Left colon (tissue), 2 donors: ENCODE results near the gene RARG. TPM values are rescaled to one million over a fixed set of nuclear protein-coding genes. Genes with fewer than 3 reads are reported as not detected.

Experiments used
- ATAC-seq: fragments of 200-7000 bp; cut with Tn5 transposase; one replicate; pipeline ENCODE4 v1.9.1; 2020; ENCODE audit warnings: mild to moderate bottlenecking, moderate library complexity
- DNase-seq, 2 donors: peaks; one replicate each; pipeline ENCODE4 v3.0.0-alpha.2; 2020
- intact Hi-C, 2 donors: fragments of 100-400 bp; cut with DNase I in 1 of 2; cut with micrococcal nuclease in 1 of 2; formaldehyde crosslinking; loops; one replicate each; pipeline versions ENCODE4 v1.11.2 to v1.14.0; 2022; cut with DNase I, micrococcal nuclease
- total RNA-seq, 2 donors: library from RNA; stranded (reverse); fragmentation: NEBNext Ultra II Directional; extraction: Animal tissue kit (Norgen Biotek cat#: 25700); gene quantifications; one replicate each; pipeline ENCODE4 v1.2.1, GENCODE V29; 2021
- donor health status: DM: no; HTN: no; CAD: no.
- donor health status: DM: yes; HTN: yes; CAD: no.

RARG gene
- total RNA-seq, 2 donors from 2014 or later = 10.2 to 12.3 TPM

DNA sequence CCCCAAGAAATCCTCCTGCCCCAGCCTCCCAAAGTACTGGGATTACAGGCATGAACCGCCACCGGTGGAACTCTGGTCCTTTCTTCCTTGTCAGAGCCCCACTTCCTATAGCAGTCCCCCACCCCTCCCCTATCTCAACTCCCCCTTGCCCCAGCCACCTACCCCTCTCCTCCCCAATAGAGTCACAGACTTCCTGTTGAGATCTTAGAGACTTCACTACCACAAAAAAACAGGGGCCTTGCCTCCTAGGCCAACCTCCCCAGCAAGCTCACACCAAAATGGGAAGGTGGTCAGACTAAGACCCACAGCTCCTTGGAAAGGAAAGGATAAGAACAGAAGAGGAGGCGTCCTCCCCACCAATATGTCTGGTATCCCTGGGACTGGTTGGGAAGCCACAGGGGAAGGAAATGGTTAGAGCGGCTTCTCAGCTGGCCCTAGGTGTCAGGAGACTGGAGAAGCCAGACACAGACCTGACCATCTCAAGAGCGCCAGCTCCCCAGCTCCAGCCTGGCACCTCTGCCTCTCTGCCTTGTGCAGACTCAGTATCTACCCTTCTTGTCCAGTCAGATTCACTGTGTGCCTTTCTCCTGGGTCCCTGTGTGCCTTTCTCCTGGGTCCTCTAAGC is 33.4 kb downstream of the RARG start:
- DNase-seq (no peak), ATAC-seq (no peak)
- intact Hi-C loops = loop anchor here in 1 of 2 donors (10.0 kb wide), 1 partner anchor 134 kb away; no protein-coding TSS in a partner anchor

DNA sequence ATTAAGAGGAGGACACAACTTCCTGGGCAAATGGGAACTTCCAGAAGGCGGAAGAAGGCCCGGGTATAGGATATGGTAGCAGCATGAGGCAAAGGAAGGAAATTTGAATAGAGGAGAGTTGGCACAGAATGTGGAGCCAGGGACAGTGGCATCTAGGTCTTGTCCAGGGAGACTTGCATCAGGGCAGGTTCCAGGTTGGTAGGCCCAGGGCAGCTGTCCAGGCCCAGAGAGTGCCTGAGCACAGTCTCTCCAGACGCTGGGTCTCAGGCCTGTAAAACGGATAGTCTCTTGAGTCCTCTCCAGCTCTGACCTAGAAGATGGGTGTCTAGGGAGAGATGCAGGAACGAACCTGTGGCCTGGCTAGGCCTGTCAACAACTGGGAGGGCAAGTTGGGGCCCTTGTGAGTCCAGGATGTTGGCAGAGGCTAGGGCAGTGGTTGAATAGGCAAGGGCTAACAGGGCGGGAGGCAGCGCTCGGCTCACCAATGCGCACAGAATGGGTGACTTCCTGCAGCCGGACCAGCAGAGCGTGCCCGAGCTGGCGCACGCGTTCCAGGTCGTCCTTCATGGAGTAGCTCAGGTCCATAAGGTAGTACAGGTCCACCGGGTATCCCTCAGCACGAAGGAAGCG is 34.9 kb downstream of the RARG start:
- intact Hi-C loops = loop anchor here in 1 of 2 donors (10.0 kb wide), 1 partner anchor 132 kb away; no protein-coding TSS in a partner anchor
- ATAC-seq = no peak
- no peak for DNase-seq

DNA sequence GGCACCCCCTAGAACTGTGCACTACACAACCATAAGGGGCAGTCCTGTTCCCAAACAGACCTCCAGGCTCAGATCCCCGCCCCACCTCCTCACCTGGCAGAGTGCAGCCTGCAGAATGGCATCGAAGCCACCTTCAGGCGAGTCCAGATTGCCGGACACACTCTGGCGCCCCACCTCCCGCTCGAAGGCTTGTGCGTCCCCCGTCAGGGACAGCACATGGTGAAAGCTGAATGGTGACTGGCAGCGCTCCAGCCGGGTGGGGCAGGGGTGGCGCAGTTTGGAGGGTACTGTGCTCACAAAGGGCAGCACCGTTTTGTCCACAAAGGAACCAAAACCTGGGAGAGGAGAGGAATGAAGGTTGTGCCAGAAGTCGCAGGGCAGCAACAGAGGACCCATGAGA is 35.5 kb downstream of the RARG start:
- intact Hi-C loops = loop anchor here in 1 of 2 donors (10.0 kb wide), 1 partner anchor 132 kb away; no protein-coding TSS in a partner anchor
- no peak for ATAC-seq
- DNase-seq = no peak

DNA sequence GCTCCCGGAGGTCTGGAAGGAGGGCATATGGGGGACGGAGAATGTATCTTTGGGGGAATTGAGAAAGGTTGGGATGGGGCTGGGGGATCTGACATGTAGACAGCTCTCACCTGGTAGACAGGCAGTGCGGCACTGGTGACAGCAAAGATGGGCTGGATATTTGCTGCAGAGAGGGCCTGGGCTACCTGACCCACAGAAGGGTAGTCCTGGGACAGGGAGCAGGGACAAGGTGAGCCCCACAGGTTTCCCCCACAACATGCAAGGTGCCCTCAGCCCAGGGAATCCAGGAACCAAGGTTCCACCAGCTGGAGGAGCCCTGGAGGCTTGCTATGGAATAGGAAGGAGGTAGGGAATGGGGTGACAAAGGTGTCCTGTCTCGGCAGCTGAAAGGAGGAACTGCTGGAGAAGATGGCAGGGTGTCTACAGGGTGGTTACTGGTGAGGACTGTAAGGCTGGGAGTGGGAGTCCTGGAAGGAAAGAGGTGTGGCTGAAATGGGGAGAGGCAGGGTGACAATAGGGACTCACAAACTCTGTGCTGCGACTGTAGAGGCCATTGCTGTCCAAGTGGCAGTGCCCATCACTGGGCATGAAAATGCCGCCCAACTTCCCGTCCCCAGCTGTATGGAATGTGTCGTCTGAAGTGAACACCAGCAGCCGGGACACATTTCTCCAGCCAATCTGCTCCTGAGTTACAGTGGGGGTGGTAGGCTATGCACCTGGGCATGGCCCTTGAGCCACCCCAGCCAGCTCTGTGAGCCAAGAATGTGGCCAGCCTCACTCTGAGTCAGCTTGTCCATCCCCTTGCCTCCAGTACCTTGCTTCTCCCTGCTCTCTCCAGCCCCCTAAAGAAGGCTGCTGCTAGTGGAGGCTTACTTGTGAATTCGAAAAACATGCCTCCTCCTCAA is 36.2 kb downstream of the RARG start:
- intact Hi-C loops = loop anchor here in 1 of 2 donors (10.0 kb wide), 1 partner anchor 131 kb away; no protein-coding TSS in a partner anchor
- DNase-seq (no peak), ATAC-seq (no peak)

DNA sequence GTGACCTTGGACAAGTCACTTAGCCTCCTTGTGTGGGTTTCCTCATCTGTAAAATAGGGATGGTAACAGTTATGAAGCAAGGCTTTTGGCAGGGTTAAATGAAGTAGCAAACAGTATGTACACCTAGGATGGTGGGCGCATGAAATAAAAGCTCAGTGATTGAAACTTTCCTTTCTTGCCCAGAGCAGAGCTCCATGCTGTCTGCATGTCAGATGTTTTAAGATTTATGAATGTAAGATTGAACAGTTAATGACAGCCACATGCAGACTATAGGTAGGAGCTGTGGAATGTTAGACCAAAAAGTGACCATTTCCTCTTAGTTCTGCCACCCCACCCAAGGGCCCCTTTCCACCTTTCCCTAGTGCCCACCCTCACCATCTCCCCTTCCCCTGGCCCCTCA is 37.0 kb downstream of the RARG start:
- no peak for ATAC-seq
- intact Hi-C loops = loop anchor here in 1 of 2 donors (5.0 to 10.0 kb wide), 2 partner anchors 38 to 130 kb away; no protein-coding TSS in a partner anchor
- no peak for DNase-seq

DNA sequence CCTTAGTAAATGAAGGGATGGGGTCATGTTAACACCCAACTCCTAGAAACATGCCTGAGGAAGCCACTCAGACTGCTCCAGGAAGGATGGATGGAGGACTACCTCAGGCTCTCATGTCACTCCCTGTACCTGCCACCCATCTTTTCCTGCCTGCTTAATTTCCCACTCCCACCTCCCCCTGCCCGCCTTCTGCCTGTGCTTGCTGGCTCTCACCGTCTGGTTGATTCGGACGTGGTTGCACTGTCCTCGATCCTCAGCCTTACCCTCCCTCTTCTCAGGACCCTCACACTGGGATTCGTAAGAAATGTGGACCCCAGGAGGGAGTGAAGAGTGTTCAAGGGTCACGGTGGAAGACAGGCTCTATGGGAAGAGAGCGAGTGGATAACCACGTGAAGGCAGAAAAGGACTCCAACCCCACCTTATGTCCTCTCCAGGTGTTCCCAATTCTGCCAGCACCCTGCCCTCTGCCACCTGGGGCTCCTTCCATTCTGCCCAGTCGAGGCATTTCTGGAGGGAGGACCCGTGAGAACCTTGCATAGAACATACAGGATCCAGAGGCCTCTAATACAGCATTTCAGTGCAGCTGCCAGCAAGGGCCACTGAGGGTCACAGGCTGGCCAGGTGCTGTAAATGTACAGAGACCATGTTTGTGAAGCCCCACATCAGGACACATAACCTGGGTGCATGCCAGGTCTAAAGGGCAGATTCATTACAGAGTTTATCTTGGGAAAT is 37.9 kb downstream of the RARG start:
- DNase-seq (no peak), ATAC-seq (no peak)
- intact Hi-C loops = loop anchor here in 1 of 2 donors (5.0 to 10.0 kb wide), 2 partner anchors 37 to 129 kb away; no protein-coding TSS in a partner anchor

DNA sequence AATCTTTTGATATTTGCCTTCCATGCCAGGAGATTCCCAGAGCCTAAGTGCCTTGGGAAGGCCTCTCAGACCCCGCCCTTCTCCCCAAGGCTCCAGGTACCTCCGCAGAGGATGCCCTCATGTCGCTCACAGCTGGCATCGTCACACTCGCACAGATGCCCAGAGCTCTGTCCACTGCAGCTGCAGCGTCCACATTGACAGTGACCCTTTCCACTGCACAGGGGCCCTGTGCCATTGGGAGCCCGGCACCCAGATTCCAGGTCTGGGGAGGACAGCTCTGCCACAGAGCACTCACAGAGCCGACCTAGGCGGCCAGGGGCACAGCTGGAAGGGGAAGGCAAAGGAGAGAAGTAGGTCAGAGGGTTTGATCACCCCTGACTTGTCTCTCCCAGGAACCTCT is 39.0 kb downstream of the RARG start:
- ATAC-seq = no peak
- DNase-seq = no peak
- intact Hi-C loops = loop anchor here in 1 of 2 donors (5.0 to 10.0 kb wide), 2 partner anchors 36 to 128 kb away; no protein-coding TSS in a partner anchor

DNA sequence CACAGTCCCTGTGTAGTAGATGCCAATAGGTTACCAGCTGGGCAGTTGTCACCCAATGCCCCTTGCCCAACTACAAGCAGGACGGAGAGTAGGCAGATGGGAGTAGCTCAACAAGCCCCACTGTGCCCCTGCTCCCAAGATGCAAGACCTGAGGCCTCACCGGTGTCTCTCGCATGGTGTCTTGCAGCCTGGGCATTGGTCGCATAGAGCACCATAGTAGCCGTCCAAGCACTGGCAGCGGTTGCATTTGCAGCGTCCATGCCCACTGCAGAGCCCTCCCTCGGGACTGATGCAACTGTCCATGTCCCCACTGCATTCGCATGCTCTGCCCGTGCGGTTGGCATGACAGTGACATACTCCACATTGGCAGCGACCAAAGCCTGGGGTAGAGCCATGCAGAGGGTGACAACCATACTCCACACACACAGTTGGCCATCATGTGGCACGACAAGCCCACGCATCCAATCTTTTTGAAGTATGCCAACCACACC is 39.4 kb downstream of the RARG start:
- no peak for ATAC-seq
- no peak for DNase-seq
- intact Hi-C loops = loop anchor here in 1 of 2 donors (5.0 to 10.0 kb wide), 2 partner anchors 35 to 128 kb away; no protein-coding TSS in a partner anchor

DNA sequence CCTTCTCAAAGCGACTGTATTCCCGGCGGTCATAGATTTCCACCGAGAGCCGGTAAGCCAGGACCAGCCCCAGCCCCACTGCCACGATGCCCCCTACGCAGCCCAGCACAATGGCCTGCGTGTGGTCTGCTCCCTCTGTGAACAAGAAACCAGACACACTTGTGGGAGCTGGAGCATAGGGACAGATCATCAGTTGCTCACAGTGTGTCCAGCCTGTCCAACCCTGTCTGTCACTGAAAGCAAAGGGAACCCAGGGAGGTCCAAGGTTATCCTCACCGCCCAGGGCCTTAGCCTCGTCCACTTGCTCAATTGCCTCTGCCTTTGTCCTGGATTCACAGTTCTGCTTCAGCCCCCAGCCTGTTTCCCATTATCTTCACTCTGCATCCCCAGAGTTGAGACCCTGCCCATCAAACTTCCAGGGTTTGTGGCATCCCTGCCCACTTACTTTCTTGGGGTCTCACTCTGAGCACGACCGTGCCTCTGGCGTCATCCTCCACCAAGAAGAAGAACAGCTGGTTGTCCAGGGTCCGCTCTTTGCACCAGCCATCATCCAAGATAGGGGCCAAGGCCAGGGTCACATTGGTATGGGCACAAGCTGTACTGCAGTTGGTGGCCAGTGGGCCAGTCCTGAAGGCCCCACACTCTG is 40.0 kb downstream of the RARG start:
- DNase-seq (no peak), ATAC-seq (no peak)
- intact Hi-C loops = loop anchor here in 1 of 2 donors (5.0 to 10.0 kb wide), 2 partner anchors 35 to 127 kb away; no protein-coding TSS in a partner anchor

DNA sequence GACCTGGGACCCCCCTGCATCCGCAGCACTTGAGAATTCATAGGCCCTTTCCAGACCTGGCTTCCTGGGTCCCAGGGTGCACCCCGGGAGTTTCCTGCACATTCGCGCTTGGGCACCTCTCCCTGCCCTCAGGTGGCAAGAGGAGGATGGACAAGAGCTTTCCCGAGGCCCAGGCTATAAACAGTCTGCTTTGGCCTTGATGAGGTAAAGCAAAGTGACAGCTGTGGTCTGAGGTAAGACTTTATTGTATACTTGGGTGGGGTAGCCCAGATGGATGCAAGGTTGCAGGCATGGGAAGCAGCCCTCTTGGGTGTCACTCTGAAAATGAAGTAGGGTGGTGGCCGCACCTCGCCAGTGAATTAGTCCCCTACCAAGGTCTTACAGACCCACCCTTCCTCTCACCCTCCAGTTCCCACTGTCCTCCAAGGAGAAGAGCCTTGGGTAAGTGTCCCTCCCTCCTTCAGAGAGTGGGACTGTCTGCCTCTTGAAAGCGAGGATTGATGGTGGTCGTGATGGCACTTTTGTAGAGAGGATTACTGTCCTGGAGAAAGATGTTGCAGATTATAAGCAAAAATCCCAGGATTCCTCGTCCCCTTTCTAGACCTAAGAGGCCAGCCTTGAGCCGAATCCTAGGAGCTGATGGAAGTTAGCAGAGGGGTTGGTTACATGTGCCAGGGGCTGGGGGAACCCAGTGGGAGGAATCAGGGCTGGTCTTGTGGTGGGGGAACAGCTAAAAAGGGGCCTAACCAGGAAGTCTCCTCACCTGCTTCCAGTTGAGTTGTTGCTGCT is 40.7 kb downstream of the RARG start:
- intact Hi-C loops = loop anchor here in 1 of 2 donors (5.0 to 10.0 kb wide), 2 partner anchors 34 to 126 kb away; no protein-coding TSS in a partner anchor
- DNase-seq = peak in 1 of 2 donors; percentile 24
- ATAC-seq = peak; percentile 12

DNA sequence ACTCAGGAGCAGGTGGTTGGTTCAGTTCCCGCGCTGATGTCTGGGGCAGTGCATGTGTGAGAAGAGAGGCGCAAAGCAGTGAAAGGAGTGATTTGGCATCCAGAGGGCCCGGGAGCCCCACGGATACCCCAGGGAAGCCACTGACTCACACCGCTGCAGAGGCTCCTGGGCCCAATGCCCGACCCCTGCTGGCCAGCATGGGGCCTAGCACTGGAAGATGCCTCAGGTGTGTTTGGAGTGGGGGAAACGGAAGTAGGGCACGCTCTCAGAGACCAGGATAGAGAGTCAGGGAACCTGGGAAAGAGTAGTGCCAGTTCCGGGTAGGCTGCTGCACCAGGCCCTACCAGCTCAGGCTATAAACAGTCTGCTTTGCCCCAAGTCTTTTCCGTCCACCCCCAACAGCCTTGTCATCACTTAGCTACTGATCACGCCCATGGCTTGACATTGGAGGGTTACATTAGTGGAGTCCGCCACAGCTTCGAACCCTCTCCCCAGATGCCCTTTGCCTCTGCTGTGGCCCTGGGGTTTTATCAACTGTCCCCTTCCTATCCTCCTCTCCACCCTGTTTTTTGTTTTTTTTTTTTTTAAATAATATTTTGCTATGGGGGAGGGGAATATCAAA is 41.8 kb downstream of the RARG start:
- ATAC-seq (peak; percentile 87), DNase-seq (peak; percentile 47 to 49)
- intact Hi-C loops = loop anchor here in 1 of 2 donors (5.0 to 10.0 kb wide), 2 partner anchors 33 to 125 kb away; no protein-coding TSS in a partner anchor

DNA sequence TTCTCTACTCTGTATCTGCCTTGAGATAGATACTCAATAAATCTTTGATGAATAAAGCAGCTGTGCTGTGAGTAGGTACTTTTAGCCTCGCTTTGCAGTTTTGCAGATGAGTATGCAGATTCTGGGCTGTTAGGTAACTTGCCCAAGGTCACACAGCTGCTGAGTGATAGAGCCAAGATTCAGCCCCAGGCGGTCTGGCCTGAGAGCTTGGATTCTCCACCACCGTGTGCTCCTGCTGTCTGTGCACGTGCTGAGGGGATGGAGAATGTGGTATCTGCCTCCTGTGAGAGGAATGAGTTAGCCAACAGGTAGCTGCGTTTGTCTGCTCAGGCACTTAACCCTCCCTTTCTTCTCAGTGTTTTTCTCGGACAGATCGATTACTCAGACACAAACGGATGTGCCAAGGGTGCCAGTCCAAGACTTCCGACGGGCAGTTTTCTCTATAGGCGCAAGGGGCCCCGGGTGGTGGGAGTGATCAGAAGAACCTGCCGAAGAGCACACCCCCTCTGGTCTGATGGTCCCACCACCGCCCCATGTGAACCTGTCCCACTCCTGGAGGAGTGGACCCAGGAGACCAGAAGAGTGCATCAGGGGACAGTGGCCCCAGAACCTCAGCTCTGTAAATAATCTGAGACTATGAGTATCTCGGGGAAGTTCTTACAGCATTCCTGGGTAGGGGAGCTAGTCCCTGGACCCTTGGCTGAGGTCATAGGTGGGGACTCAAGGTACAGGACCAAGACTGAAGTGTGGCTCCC is 44.7 kb downstream of the RARG start:
- ATAC-seq (no peak), DNase-seq (peak in 1 of 2 donors; percentile 12)
- intact Hi-C loops = no loop called here

DNA sequence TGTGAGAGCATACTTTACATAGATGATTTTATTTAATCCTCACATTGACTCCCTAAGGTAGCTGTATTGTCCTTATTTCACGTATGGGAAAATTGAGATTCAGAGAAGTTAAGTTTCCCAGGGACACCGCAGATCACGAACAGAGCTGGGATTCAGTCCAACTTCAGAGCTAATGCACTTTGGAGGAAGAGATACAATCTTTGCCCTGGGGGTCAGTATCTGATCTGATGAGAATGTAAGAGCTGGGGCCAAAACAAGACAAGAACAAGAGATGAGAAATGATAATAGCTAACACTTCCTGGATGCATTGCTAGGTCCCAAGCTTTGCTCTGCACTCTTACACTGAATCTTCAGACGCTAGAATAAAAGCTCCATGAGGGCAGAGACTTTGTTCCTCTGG is 45.3 kb downstream of the RARG start:
- intact Hi-C loops = no loop called here
- ATAC-seq = no peak

DNA sequence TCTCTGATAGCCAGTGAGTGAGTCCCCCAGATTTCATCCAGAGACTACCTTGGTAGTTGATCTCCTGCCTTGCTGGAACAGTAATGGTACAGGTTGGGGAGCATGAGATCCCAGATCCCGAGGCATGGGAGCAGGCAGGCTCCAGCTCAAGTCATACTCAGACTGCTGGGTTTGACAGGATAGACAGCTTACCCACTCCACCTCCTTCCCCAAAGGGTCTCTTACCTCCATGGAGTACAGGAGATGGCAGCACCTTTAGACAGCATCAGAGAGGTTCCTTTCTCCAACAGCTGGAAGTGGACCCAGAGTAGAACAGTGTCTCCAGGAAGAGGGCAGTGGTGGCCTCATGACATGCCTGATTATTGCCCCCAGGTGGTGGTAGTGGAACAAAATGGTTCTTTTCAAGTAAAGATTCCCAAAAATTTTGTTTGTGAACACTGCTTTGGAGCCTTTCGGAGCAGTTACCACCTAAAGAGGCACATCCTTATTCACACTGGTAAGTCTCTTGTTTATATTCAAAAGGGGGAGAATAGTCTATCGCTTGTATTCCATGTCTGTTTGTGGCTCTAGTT is 46.3 kb downstream of the RARG start:
- ATAC-seq = no peak

More for the DNA sequence above, 45.3 kb downstream of the RARG start:
- no peak for DNase-seq

DNA sequence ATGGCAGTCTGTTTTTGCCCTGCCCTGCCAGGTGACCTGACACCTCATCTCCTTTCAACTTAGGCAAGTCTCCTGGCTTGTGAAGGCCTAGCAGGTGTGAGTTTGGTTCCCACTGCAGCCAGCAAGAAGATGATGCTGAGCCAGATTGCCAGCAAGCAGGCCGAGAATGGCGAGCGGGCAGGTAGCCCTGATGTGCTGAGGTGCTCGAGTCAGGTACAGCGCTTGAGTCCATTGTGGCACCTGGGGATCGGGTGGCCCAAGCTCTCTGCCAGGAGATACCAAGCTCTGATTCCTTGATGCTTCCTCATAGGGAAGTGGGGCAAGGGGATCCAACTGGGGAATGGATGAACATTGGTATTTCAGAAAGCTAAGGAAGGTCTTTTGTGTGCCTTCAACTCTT is 47.2 kb downstream of the RARG start:
- ATAC-seq (no peak), DNase-seq (no peak)
- intact Hi-C loops = no loop called here

More for the DNA sequence above, 46.3 kb downstream of the RARG start:
- DNase-seq = no peak
- intact Hi-C loops = no loop called here
